HL-60 (cell line): ENCODE data around the gene FRS3.

Experiments used
- CTCF ChIP-seq: IDR thresholded peaks from one replicate; pipeline ENCODE4 v1.5.1; 2011; ENCODE audit warnings: low read length, control low read depth, inconsistent platforms; ENCODE audit not compliant: insufficient read depth
- GABPA ChIP-seq: IDR thresholded peaks from 2 replicates; pipeline ENCODE4 v1.6.1; 2012; ENCODE audit warnings: low read depth
- POLR2AphosphoS5 ChIP-seq: IDR thresholded peaks from 2 replicates; pipeline ENCODE4 v1.6.1; 2012; ENCODE audit warnings: low read depth

DNA sequence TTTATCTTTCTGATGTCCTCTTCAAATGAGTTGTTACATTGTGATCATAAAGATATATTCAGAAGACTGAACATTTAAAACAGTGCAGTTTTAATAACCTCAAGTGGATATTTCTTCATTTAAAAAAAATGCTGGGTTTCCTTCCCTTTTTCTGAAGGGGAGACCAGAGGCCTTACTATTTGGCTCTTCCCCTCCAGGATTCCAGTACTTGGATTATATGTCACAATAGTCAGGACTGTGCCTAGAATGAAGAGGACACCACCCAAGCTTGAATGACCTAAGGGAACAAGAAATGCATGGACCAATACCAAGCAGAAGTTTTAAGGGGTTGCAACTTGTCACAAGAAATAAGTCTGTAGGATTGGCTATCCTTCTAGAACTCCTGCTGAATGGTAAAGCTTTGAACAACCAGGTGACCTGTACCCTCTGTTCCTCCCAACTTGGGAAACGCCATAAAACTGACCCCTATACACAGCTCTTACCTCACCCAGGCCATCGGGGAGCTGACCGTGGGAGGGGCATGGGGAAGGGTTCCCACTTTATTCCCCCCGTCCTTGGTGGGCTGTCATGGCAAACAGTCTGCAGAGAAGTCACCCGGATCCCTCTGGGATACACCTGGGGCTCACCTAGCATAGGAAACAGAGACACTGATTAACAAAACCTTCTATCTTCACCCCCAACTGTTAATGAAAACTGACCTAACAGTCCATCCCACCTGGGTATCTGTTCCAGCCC lies 2.0 kb downstream of the FRS3 start:
- TF ChIP-seq CTCF: no peak
- TF ChIP-seq GABPA: no peak
- TF ChIP-seq POLR2AphosphoS5: no peak
